Tibial nerve (tissue), 4 donors: Measurements from ENCODE around the gene ICA1. TPM values are rescaled to one million over a fixed set of nuclear protein-coding genes. Genes with fewer than 3 reads are reported as not detected.

Experiments
- DNase-seq, 2 donors: peaks; one replicate each; pipeline ENCODE4 v3.0.0-alpha.2; 2019; ENCODE audit warnings: low spot score in 2 of 2
- H3K27ac ChIP-seq, 4 donors: fragments of 200-600 bp; sonication (generic) in 3 of 4; one replicate each; pipeline ENCODE4 v1.5.1; 2017 to 2019; ENCODE audit warnings: mild to moderate bottlenecking in 1 of 4
- H3K27me3 ChIP-seq, 2 donors: fragments of 200-600 bp; sonication (generic) in 1 of 2; one replicate each; pipeline versions ENCODE4 v1.5.1 to v1.6.0; 2017 to 2019
- H3K36me3 ChIP-seq, 3 donors: fragments of 200-600 bp; sonication (generic); one replicate each; pipeline ENCODE4 v1.5.1; 2018 to 2019
- H3K4me1 ChIP-seq, 4 donors: fragments of 200-600 bp; sonication (generic) in 3 of 4; one replicate each; pipeline ENCODE4 v1.5.1; 2017 to 2019
- H3K4me3 ChIP-seq, 4 donors: fragments of 200-600 bp; sonication (generic) in 3 of 4; one replicate each; pipeline ENCODE4 v1.5.1; 2017 to 2019; ENCODE audit warnings: mild to moderate bottlenecking in 1 of 4, moderate library complexity in 1 of 4
- H3K9me3 ChIP-seq, 4 donors: fragments of 200-600 bp; sonication (generic) in 3 of 4; one replicate each; pipeline ENCODE4 v1.5.1; 2017 to 2019
- CTCF ChIP-seq, 5 experiments: fragments of 200-600 bp in 3 of 5; fragments of 450-650 bp in 2 of 5; sonication (generic) in 3 of 5; IDR thresholded peaks; one replicate each; pipeline ENCODE4 v1.5.1; 2016 to 2019; ENCODE audit warnings: antibody characterized with exemption in 5 of 5, mild to moderate bottlenecking in 3 of 5, moderate library complexity in 2 of 5
- EP300 ChIP-seq, 2 donors: sonication (generic); formaldehyde crosslinking; IDR thresholded peaks; one replicate each; pipeline ENCODE4 v1.6.1; 2017; ENCODE audit warnings: antibody characterized with exemption in 2 of 2, mild to moderate bottlenecking in 1 of 2
- POLR2A ChIP-seq, 2 donors: fragments of 450-650 bp; IDR thresholded peaks; one replicate each; pipeline ENCODE4 v1.6.1; 2017; ENCODE audit warnings: antibody characterized with exemption in 2 of 2, mild to moderate bottlenecking in 2 of 2, moderate library complexity in 2 of 2
- WGBS, 2 donors: methylation state at CpG; one replicate each; pipeline ENCODE4 v1.1.5; 2018; 5-methylcytosine and 5-hydroxymethylcytosine counted together
- total RNA-seq, 4 donors: library from RNA; depleted of rRNA; stranded (reverse); fragments of >200 nt; gene quantifications; one replicate each; pipeline ENCODE4 v1.1.0, GENCODE V29; 2016

Gene ICA1
- total RNA-seq, 4 donors from 2014 or later, result 12.8 to 27.3 (median 20.5) TPM

GRCh38 chr7:8211725-8212096 is 50.3 kb downstream of the ICA1 start:
- no peaks in the 10 kb centered on the region for H3K27me3 ChIP-seq
- H3K36me3 ChIP-seq, result no peaks in the 10 kb centered on the region
- 91 to 97% methylated on average over 1 of the region's 1 CpG for WGBS, 2 donors
- H3K4me1 ChIP-seq, result peaks cover 0 to 4% (median 0%) of the 10 kb centered on the region in 4 donors
- no peak overlapping the region for H3K4me3 ChIP-seq
- no peak for TF ChIP-seq CTCF (IDR thresholded peaks at IDR 0.05)
- no peak for TF ChIP-seq POLR2A (IDR thresholded peaks at IDR 0.05)
- TF ChIP-seq EP300 (IDR thresholded peaks at IDR 0.05), result no peak
- no peak overlapping the region for H3K27ac ChIP-seq
- DNase-seq, result no peak
- H3K9me3 ChIP-seq, result no peaks in the 10 kb centered on the region

GRCh38 chr7:8210845-8211724 is 50.9 kb downstream of the ICA1 start:
- TF ChIP-seq POLR2A (IDR thresholded peaks at IDR 0.05), result no peak
- TF ChIP-seq EP300 (IDR thresholded peaks at IDR 0.05), result no peak
- no peaks in the 10 kb centered on the region for H3K9me3 ChIP-seq
- H3K4me3 ChIP-seq, result no peak overlapping the region
- WGBS, 2 donors, result 76 to 87% methylated on average over 9 to 10 of the region's 10 CpGs
- H3K36me3 ChIP-seq, result no peaks in the 10 kb centered on the region
- H3K27me3 ChIP-seq, result no peaks in the 10 kb centered on the region
- DNase-seq, result no peak
- peaks cover 0 to 4% (median 0%) of the 10 kb centered on the region in 4 donors for H3K4me1 ChIP-seq
- no peak overlapping the region for H3K27ac ChIP-seq

- WGBS, 2 donors, result 62 to 72% methylated on average over 4 of the region's 4 CpGs
- peaks cover 0 to 4% (median 0%) of the 10 kb centered on the region in 4 donors for H3K4me1 ChIP-seq
- no peak overlapping the region for H3K27ac ChIP-seq
- no peaks in the 10 kb centered on the region for H3K27me3 ChIP-seq
- H3K36me3 ChIP-seq, result no peaks in the 10 kb centered on the region
- no peak for TF ChIP-seq CTCF (IDR thresholded peaks at IDR 0.05)
- no peak for TF ChIP-seq EP300 (IDR thresholded peaks at IDR 0.05)
- no peak for TF ChIP-seq POLR2A (IDR thresholded peaks at IDR 0.05)
- H3K4me3 ChIP-seq, result no peak overlapping the region
- no peak for DNase-seq
- H3K9me3 ChIP-seq, result no peaks in the 10 kb centered on the region
Observed at GRCh38 chr7:8209353-8209752, 52.6 kb downstream of the ICA1 start.

GRCh38 chr7:8208816-8209215 is 53.2 kb downstream of the ICA1 start:
- H3K4me1 ChIP-seq, result peaks cover 0 to 4% (median 0%) of the 10 kb centered on the region in 4 donors

GRCh38 chr7:8206956-8207355 is 55.0 kb downstream of the ICA1 start:
- WGBS, 2 donors, result 96 to 100% methylated on average over 1 of the region's 1 CpG

More at GRCh38 chr7:8208816-8209215, 53.2 kb downstream of the ICA1 start:
- no peaks in the 10 kb centered on the region for H3K36me3 ChIP-seq
- H3K27ac ChIP-seq, result no peak overlapping the region
- H3K4me3 ChIP-seq, result no peak overlapping the region
- 57 to 64% methylated on average over 2 of the region's 2 CpGs for WGBS, 2 donors
- no peak for DNase-seq
- H3K9me3 ChIP-seq, result no peaks in the 10 kb centered on the region
- H3K27me3 ChIP-seq, result no peaks in the 10 kb centered on the region
- no peak for TF ChIP-seq POLR2A (IDR thresholded peaks at IDR 0.05)
- TF ChIP-seq EP300 (IDR thresholded peaks at IDR 0.05), result no peak
- TF ChIP-seq CTCF (IDR thresholded peaks at IDR 0.05), result no peak

More at GRCh38 chr7:8206956-8207355, 55.0 kb downstream of the ICA1 start:
- Histone ChIP-seq H3K4me1 (peaks cover 0 to 4% (median 0%) of the 10 kb centered on the region in 4 donors), H3K9me3 (no peaks in the 10 kb centered on the region), H3K27ac (no peak overlapping the region), H3K36me3 (no peaks in the 10 kb centered on the region), H3K27me3 (no peaks in the 10 kb centered on the region), H3K4me3 (no peak overlapping the region)
- no peak for DNase-seq
- TF ChIP-seq EP300 (IDR thresholded peaks at IDR 0.05) (no peak), CTCF (IDR thresholded peaks at IDR 0.05) (no peak), POLR2A (IDR thresholded peaks at IDR 0.05) (no peak)
